Measurements from ENCODE around the gene SYK.

The SYK gene

GRCh38 chr9:90914196-90914595 lies 112.6 kb downstream of the SYK start:
- DNase-seq, result no peak
- TF ChIP-seq CTCF (IDR thresholded peaks at IDR 0.05; ENCODE audit: low read depth, low read length, missing control alignments), result no peak
- Histone ChIP-seq H3K27me3 (replicated peaks) (no peaks in the 10 kb centered on the region), H3K36me3 (replicated peaks) (no peaks in the 10 kb centered on the region), H3K4me3 (ENCODE audit: low read depth, low read length) (no peak overlapping the region), H3K27ac (no peak overlapping the region)
- in situ Hi-C loops (cut with HindIII; ENCODE audit: low pct_ligation_motif_present, low sequenced_read_pairs), result loop anchor here (25.0 kb wide), 1 partner anchor 748 kb away; no protein-coding TSS in a partner anchor

- in situ Hi-C loops (cut with HindIII; ENCODE audit: low pct_ligation_motif_present, low sequenced_read_pairs), result loop anchor here (25.0 kb wide), 1 partner anchor 747 kb away; no protein-coding TSS in a partner anchor
- TF ChIP-seq CTCF (IDR thresholded peaks at IDR 0.05; ENCODE audit: low read depth, low read length, missing control alignments), result peak; percentile 90
- DNase-seq, result peak; percentile 49
- Histone ChIP-seq H3K36me3 (replicated peaks) (no peaks in the 10 kb centered on the region), H3K27ac (no peak overlapping the region), H3K27me3 (replicated peaks) (no peaks in the 10 kb centered on the region), H3K4me3 (ENCODE audit: low read depth, low read length) (no peak overlapping the region)
Observed at GRCh38 chr9:90914868-90915483, 113.4 kb downstream of the SYK start.

GRCh38 chr9:90915693-90916092 lies 114.1 kb downstream of the SYK start:
- DNase-seq, result peak; percentile 44
- in situ Hi-C loops (cut with HindIII; ENCODE audit: low pct_ligation_motif_present, low sequenced_read_pairs), result loop anchor here (25.0 kb wide), 1 partner anchor 747 kb away; no protein-coding TSS in a partner anchor

GRCh38 chr9:90916147-90916734 lies 114.6 kb downstream of the SYK start:
- TF ChIP-seq CTCF (IDR thresholded peaks at IDR 0.05; ENCODE audit: low read depth, low read length, missing control alignments), result no peak
- Histone ChIP-seq H3K27ac (no peak overlapping the region), H3K27me3 (replicated peaks) (no peaks in the 10 kb centered on the region), H3K36me3 (replicated peaks) (no peaks in the 10 kb centered on the region), H3K4me3 (ENCODE audit: low read depth, low read length) (no peak overlapping the region)
- in situ Hi-C loops (cut with HindIII; ENCODE audit: low pct_ligation_motif_present, low sequenced_read_pairs), result loop anchor here (25.0 kb wide), 1 partner anchor 746 kb away; no protein-coding TSS in a partner anchor
- DNase-seq, result no peak

More at GRCh38 chr9:90915693-90916092, 114.1 kb downstream of the SYK start:
- no peaks in the 10 kb centered on the region for H3K27me3 ChIP-seq (replicated peaks)
- no peak overlapping the region for H3K4me3 ChIP-seq (ENCODE audit: low read depth, low read length)
- H3K27ac ChIP-seq, result no peak overlapping the region
- no peaks in the 10 kb centered on the region for H3K36me3 ChIP-seq (replicated peaks)
- peak; percentile 74 for TF ChIP-seq CTCF (IDR thresholded peaks at IDR 0.05; ENCODE audit: low read depth, low read length, missing control alignments)

GRCh38 chr9:90919883-90920282 lies 118.3 kb downstream of the SYK start:
- Histone ChIP-seq H3K4me3 (ENCODE audit: low read depth, low read length) (no peak overlapping the region), H3K36me3 (replicated peaks) (no peaks in the 10 kb centered on the region), H3K27me3 (replicated peaks) (no peaks in the 10 kb centered on the region), H3K27ac (no peak overlapping the region)
- no peak for DNase-seq
- in situ Hi-C loops (cut with HindIII; ENCODE audit: low pct_ligation_motif_present, low sequenced_read_pairs), result loop anchor here (25.0 kb wide), 1 partner anchor 742 kb away; no protein-coding TSS in a partner anchor
- TF ChIP-seq CTCF (IDR thresholded peaks at IDR 0.05; ENCODE audit: low read depth, low read length, missing control alignments), result no peak

Data from brain microvascular endothelial cell (primary cell).